HG03139 (cell line): Measurements from ENCODE around the gene LZTS3.
"Not testable (repeated sequence)": the region's sequence is repeated elsewhere in the genome, so short reads cannot be mapped to it uniquely, and the experiment has no call there.

Experiments
- ATAC-seq: cut with Tn5 transposase; IDR thresholded peaks from one replicate; pipeline ENCODE4 v1.9.1; 2021; ENCODE audit not compliant: unreplicated experiment

LZTS3 gene

GRCh38 chr20:3141757-3142156, 31.6 kb downstream of the LZTS3 start:
- ATAC-seq = no peak

DNA sequence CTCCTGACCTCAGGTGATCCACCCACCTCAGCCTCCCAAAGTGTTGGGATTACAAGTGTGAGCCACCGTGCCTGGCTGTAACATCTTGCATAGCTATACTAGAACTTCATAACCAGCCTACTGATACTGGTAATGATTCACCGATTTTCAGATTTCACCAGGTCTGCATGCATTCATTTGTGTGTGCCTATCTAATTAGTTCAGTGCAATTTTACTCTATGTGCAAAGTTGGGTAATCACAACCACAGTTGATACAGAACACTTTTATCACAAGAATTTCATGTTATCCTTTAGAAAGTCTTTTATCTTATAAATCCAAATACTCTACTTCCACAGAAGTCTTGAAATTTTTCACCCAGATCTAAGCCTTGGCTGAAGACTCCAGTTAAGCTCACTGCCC, 35.9 kb downstream of the LZTS3 start:
- ATAC-seq = no peak

DNA sequence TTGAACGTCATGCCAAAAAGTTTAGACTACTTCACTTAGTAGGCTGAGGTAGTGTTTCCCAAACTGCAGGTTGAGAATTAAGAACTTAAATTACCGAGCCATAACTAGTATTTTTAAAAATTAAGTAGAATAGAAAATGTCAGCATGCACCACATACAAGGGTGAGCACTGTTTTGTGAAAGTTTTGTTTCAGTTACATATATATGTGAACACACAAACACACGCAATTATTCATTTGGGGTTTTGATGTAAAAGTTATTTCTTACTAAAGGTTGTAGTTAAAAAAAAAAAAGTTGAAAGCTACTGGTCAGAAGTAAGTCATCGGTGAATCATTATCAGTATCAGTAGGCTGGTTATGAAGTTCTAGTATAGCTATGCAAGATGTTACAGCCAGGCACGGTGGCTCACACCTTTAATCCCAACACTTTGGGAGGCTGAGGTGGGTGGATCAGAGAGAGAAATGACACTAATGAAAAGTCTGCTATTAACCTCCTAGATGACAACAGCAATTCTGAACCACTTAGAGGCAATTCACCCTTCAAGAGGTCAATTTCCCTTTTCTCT, 37.8 kb downstream of the LZTS3 start:
- no peak for ATAC-seq

GRCh38 chr20:3134151-3134550, 39.2 kb downstream of the LZTS3 start:
- no peak for ATAC-seq

DNA sequence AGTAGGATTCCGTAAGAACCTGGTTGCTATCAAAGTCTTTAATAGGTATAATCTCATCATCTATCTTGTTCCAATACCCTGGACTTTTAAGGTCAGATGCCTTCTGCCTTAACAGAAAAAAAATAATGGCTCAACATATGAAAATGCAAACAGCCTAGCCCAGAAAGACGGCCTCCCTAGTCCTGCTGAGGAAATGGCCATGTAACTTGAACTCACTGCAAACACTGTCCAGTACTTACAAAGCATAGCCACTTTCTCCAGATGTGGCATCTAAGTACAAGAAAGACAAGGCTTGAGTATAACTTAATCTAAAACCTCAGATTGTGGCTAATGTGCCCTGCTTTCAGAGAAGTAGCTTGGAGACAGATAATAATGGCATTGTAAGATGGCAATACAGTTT, 40.2 kb downstream of the LZTS3 start:
- no peak for ATAC-seq

DNA sequence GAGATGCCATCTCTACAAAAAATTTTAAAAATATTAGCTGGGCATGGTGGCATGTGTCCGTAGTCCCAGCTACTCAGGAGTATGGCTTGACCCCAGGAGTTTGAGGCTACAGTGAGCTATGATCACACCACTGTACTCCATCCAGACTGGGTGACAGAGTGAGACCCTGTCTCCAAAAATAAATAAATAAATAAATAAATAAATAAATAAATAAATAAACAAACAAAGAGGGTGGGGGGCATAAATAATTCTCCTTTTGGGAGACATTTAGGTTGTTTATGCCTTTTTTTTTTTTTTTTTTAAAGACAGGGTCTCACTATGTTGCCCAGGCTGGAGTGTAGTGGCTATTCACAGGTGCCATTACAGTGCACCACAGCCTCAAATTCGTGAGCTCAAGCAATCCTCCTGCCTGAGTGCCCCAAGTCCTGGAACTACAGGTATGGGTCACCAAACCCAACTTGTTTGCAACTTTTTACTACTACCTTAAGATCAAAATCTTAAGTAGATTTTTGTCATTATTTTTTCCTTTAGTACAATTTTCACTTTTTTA, 43.2 kb downstream of the LZTS3 start:
- no peak for ATAC-seq

GRCh38 chr20:3129094-3129493, 44.3 kb downstream of the LZTS3 start:
- no peak for ATAC-seq

DNA sequence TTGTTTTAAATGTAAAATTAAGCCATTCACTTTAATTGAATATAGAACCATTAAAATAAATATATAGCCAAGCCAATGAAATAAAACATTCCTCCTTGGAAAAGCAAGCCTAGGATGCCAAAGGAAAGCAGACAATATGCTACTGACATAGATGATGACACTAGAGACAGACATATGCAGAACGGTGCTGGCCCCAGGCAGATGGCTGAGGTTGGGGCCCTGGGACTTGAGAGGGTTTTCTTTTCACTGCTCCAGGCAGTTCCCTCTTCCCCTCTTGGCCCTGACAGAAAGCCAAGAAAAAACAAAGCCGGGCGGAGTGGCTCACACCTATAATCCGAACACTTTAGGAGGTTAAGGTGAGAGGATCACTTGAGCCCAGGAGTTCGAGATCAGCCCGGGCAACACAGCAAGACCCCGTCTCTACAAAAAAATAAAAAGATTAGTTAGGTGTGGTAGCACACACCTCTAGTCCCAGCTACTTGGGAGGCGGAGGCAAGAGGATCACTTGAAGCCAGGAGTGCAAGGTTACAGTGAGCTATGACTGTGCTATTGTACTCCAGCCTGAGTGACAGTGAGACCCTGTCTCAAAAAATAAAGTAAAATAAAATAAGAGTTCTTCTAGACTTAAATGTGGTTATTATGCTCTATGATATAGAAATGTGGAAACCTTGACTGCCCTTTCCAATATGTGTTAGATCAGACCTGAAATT, 44.9 kb downstream of the LZTS3 start:
- ATAC-seq = no peak

DNA sequence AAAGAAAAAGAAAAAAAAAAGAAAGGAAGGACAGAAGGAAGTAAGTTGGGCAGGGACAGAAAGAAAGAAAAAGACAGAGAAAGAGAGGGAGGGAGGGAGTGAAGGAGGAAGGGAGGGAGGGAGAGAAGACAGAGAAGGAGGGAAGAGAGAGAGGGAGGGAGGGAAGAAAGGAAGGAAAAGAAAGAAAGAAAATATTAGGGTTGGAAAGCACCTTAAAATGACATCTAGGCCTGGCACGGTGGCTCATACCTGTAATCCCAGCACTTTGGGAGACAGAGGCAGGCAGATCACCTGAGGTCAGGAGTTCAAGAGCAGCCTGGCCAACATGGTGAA, 46.9 kb downstream of the LZTS3 start:
- no peak for ATAC-seq

DNA sequence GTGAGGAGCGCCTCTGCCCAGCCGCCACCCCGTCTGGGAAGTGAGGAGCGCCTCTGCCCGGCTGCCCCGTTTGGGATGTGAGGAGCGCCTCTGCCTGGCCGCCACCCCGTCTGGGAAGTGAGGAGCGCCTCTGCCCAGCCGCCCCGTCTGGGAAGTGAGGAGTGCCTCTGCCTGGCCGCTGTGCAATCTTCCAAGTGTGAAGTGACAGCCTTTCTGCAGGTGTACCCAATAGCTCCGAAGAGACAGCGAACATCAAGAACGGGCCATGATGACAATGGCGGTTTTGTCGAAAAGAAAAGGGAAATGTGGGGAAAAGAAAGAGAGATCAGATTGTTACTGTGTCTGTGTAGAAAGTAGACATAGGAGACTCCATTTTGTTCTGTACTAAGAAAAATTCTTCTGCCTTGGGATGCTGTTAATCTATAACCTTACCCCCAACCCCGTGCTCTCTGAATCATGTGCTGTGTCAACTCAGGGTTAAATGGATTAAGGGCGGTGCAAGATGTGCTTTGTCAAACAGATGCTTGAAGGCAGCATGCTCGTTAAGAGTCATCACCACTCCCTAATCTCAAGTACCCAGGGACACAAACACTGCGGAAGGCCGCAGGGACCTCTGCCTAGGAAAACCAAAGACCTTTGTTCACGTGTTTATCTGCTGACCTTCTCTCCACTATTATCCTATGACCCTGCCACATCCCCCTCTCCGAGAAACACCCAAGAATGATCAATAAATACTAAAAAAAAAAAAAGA, 47.4 kb downstream of the LZTS3 start:
- not testable (repeated sequence) for ATAC-seq

DNA sequence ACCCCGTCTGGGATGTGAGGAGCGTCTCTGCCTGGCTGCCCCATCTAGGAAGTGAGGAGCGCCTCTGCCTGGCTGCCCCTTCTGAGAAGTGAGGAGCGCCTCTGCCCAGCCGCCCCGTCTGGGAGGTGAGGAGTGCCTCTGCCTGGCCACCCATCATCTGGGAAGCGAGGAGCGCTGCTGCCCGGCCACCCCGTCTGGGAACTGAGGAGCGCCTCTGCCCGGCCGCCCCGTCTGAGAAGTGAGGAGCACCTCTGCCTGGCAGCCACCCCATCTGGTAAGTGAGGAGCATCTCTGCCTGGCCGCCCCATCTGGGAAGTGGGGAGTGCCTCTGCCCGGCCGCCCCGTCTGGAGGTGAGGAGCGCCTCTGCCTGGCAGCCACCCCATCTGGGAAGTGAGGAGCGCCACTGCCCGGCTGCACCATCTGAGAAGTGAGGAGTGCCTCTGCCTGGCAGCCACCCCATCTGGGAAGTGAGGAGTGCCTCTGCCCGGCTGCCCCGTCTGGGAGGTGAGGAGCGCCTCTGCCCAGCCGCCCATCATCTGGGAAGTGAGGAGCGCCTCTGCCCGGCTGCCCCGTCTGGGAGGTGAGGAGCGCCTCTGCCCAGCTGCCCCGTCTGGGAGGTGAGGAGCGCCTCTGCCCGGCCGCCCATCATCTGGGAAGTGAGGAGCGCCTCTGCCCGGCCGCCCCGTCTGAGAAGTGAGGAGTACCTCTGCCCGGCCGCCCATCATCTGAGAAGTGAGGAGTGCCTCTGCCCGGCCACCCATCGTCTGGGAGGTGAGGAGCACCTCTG, 48.4 kb downstream of the LZTS3 start:
- not testable (repeated sequence) for ATAC-seq

GRCh38 chr20:3124163-3124562, 49.2 kb downstream of the LZTS3 start:
- ATAC-seq = not testable (repeated sequence)

- no peak for ATAC-seq
Measured at GRCh38 chr20:3123542-3123941, 49.8 kb downstream of the LZTS3 start.

DNA sequence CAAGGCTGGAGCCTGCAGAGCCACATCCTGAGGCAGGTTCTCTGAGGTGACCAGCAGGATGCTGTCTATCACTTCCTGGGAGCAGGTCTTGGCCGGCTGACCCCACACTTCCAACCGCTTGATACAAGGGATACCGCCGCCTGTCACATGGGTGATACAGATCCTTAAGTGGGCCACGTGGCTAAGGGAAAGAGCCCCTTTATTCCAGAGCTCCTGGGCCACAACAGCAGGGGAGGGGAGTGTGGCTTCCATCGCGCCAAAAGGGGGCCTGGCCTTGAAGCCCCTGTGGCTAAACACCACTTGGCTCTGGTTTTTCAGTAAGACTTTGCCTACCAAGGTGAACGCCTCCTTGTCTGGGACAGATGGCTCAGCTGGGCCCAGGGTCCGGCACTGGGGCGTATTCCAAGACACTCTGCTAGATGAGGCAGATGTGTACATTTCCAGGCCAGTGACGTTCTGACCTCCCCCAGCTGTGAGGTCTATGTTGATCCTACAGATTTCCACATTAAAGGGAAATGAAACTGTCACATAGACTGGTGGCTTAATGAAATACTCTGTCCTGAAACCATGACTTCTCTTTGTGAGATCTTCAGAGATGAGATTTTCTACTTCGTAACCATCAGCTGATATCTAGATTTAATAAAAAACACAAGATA, 51.3 kb downstream of the LZTS3 start:
- ATAC-seq = no peak

DNA sequence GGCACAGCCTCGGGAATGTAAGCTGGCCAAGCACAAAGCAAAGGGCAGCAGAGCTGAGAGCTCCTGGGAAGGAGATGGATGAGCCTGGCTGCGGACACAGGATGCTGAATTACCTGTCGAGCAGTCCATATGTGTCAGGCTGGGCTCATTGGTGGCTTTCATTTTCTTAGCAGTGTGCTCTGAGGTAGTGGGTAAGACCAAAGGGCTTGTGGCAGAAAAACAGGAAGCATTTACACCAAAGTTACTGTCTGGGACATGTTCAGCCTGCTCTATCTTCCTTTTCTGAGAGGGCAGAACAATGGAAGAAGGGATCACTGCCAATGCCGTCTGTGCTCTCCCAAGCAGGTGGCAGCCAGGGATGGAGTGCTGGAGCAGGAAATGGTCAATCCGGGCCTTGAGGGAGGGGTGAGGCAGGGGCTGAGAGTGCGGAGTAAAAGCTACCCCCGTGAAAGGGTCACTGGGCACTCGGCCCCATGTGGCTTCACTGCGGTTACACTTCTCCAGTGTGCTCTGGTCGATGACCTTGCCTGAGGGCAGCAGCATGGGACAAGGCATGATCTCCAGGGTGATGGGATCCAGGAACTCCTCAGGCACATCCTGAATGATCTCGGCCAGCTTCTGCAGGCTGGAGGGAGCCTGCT, 52.0 kb downstream of the LZTS3 start:
- no peak for ATAC-seq

DNA sequence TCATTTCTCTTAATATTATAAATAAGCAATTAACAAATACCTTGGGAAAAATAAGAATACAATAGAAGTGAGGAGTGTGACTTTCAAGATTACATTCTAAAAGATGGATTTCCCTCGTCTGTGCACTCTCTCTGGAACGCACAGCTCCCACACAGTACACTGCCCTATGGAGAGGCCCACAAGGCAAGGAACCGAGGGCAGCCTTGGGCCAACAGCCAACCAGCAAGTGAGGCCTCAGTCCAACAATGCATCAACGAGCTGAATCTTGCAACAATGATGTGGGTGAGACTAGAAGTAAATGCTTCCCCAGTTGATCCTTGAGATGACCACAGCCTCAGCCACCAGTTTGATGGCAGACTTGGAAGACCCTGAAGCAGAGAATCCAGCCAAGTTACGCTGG, 54.3 kb downstream of the LZTS3 start:
- ATAC-seq = no peak

- ATAC-seq = not testable (repeated sequence)
Measured at GRCh38 chr20:3117839-3118379, 55.4 kb downstream of the LZTS3 start.

DNA sequence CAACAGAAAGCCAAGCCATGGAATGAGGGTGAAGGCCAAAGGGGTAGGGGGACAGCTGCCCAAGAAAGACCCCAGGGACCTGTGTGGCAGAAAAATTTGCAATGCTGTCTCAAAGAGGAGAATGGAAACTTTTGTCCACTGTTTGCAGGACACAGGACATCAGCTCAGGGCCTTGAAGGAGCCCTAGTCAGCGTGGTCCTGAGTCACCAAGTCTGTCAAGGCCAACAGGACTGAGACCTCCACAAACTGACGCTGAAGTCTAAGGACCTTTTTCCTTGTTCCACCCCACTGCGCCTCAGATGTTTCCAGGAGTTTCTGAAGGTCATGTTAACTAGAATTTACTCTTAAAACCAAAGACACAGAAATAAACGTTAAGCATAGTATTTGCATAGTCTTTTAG, 57.0 kb downstream of the LZTS3 start:
- no peak for ATAC-seq

DNA sequence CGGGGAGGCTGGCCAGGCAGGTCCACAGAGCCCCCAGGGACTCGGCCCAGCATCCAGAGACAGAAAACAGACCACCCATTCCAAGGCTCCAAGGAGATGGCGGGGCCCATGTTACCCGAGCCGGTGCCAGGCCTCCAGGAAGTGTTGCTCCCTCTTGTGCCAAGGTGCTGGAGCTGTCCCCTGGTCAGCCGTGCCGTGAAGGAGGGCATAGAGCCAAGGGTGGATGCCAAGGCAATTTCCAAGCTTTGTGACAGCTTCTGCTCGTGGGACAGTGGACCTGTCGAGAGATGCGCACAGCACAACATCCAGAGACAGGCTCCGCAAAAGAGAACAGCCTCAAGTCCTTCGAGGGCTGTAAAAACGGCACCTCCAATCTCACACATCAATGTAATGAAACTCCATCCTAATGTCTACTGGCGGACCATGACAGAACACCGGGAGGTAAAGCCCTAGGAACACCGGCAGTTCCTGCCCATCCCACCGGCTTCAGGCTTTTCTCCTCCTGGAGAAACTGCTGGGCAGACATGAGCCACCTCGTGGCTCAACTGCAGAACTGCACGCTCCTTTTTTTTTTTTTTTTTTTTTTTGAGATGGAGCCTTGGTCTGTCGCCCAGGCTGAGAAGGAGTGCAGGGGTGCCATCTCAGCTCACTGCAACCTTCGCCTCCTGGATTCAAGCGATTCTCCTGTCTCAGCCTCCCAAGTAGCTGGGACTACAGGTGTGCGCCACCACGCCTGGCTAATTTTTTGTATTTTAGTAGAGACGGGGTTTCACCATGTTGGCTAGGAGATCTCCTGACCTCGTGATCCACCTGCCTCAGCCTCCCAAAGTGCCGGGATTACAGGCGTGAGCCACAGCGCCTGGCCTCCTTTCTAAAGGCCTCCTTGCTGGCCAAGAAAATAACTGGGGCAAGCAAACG, 57.9 kb downstream of the LZTS3 start:
- no peak for ATAC-seq
